Duodenal mucosa (tissue), 2 donors: ENCODE results near the gene CPXM2.

Experiments
- H3K27ac ChIP-seq: one replicate; pipeline ENCODE4 v1.7.0; 2013; ENCODE audit warnings: low read depth, low read length
- H3K27me3 ChIP-seq, 2 donors: one replicate each; pipeline ENCODE4 v1.7.0; 2013; ENCODE audit warnings: low read length in 2 of 2, control low read depth in 1 of 2; ENCODE audit not compliant: insufficient read depth in 2 of 2, control insufficient read depth in 1 of 2
- H3K36me3 ChIP-seq, 2 donors: one replicate each; pipeline ENCODE4 v1.7.0; 2013; ENCODE audit warnings: low read length in 2 of 2, control low read depth in 1 of 2; ENCODE audit not compliant: insufficient read depth in 2 of 2, control insufficient read depth in 1 of 2
- H3K4me1 ChIP-seq, 2 donors: one replicate each; pipeline ENCODE4 v1.7.0; 2013; ENCODE audit warnings: low read length in 2 of 2, control low read depth in 1 of 2; ENCODE audit not compliant: insufficient read depth in 2 of 2, control insufficient read depth in 1 of 2
- H3K4me3 ChIP-seq, 2 donors: one replicate each; pipeline ENCODE4 v1.7.0; 2013; ENCODE audit warnings: low read length in 2 of 2, low read depth in 1 of 2
- H3K9ac ChIP-seq, 2 donors: one replicate each; pipeline ENCODE4 v1.7.0; 2013; ENCODE audit warnings: low read length in 2 of 2, low read depth in 1 of 2
- H3K9me3 ChIP-seq, 2 donors: one replicate each; pipeline ENCODE4 v1.7.0; 2013; ENCODE audit warnings: low read length in 2 of 2, control low read depth in 1 of 2; ENCODE audit not compliant: control insufficient read depth in 1 of 2

CPXM2 gene

GRCh38 chr10:123926401-123927264 lies 35.0 kb upstream of the CPXM2 start:
- H3K36me3 ChIP-seq: no peaks in the 10 kb centered on the region
- H3K9ac ChIP-seq: no peak overlapping the region
- no peak overlapping the region for H3K27ac ChIP-seq
- H3K4me1 ChIP-seq: no peaks in the 10 kb centered on the region
- H3K9me3 ChIP-seq: peaks cover 13 to 18% of the 10 kb centered on the region in 2 donors
- peaks cover 0 to 3% of the 10 kb centered on the region in 2 donors for H3K27me3 ChIP-seq
- H3K4me3 ChIP-seq: no peak overlapping the region

DNA sequence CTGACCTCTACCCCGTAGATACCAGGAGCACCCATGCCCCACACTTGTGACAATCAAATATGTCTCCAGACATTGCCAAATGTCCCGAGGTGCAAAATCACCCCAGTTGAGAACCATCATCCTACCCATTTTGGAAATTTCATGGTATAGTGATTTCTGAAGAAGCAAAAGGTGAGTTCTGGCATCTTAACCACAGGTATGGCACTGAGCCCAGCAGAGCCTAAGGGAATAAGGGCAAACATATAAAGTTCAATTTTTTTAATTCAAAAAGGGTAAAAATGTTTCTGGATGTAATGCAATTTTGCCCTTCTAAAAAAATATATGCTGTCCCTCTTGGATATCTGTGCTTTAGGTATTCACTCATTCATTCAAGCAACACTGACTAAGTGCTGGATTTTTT lies 30.5 kb upstream of the CPXM2 start:
- H3K27me3 ChIP-seq: no peaks in the 10 kb centered on the region
- H3K9ac ChIP-seq: no peak overlapping the region
- H3K36me3 ChIP-seq: no peaks in the 10 kb centered on the region
- H3K4me3 ChIP-seq: no peak overlapping the region
- H3K9me3 ChIP-seq: peaks cover 0 to 3% of the 10 kb centered on the region in 2 donors
- H3K4me1 ChIP-seq: no peaks in the 10 kb centered on the region
- no peak overlapping the region for H3K27ac ChIP-seq

GRCh38 chr10:123916775-123917174 lies 25.2 kb upstream of the CPXM2 start:
- Histone ChIP-seq H3K36me3 (no peaks in the 10 kb centered on the region), H3K27ac (no peak overlapping the region), H3K9ac (no peak overlapping the region), H3K4me3 (no peak overlapping the region), H3K4me1 (no peaks in the 10 kb centered on the region), H3K9me3 (peaks cover 0 to 3% of the 10 kb centered on the region in 2 donors), H3K27me3 (no peaks in the 10 kb centered on the region)

DNA sequence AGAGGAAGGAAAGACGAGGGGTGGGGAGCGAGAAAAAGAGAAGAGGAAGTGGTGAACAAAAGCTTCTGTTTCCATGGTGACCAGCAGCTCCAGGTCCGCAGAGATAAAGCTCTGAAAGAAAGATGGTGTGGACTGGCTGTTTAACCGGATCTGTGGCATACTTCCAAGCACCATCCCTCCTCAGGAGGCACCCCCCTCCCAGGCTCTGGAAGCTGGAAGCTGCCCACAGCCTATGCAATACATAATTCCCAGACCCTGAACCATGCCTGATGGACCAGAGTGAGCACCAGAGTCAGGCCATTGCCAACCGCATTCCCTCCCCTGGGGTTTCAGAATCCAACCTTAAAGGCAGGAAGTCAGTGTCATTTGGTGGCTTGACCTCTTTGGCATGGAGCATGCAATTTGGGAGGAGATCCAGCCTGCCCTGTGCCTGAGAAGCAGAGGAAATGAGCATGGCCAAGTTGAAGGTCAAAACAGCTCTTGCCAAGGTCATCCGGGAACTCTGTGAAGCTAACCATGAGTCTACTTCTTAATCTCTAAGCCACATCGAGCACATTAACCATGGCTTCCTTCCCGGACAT lies 22.2 kb upstream of the CPXM2 start:
- Histone ChIP-seq H3K27ac (no peak overlapping the region), H3K4me1 (no peaks in the 10 kb centered on the region), H3K9me3 (no peaks in the 10 kb centered on the region), H3K4me3 (no peak overlapping the region), H3K27me3 (peaks cover 0 to 7% of the 10 kb centered on the region in 2 donors), H3K36me3 (no peaks in the 10 kb centered on the region), H3K9ac (no peak overlapping the region)

DNA sequence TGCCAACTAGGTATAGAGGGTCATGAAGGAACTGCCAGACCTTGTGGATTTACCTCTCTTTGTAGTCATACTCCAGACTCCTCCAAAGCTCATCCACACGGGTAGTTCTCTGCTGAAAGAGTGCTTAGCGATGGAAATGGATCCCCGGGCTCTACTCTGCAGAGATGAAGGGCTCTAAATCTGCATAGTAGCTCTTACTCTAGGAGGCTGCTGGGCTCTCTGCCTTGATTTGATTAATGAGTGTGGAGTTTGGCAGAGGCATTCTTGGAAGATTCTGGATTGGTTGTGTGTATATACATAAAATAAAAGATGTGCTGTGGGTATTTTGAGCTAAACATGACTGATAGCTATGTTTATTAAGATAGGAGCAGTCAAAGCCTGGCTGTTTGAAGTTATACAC lies 21.3 kb upstream of the CPXM2 start:
- Histone ChIP-seq H3K27ac (no peak overlapping the region), H3K9ac (no peak overlapping the region), H3K36me3 (no peaks in the 10 kb centered on the region), H3K4me1 (no peaks in the 10 kb centered on the region), H3K4me3 (no peak overlapping the region), H3K27me3 (peaks cover 0 to 7% of the 10 kb centered on the region in 2 donors), H3K9me3 (no peaks in the 10 kb centered on the region)

DNA sequence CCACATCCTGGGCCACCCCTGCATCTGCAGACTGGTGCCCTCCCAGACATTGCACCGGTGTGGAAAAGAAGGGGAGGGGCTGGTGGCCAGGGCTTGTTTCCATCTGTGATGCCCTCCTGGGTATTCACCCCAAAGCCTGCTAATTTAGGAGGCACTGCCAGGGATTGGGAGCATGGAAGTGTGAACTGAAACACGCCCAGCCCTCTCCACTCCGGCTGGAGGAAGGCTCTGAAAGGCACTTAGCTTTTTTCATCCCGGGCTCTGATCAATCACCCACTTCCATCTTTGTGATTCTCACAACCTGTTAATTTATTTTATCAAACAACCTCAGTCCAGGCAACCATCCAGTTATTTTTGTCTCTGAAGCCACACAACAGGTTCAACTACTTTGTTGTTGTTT lies 20.9 kb upstream of the CPXM2 start:
- H3K27ac ChIP-seq: no peak overlapping the region
- H3K4me1 ChIP-seq: no peaks in the 10 kb centered on the region
- H3K27me3 ChIP-seq: peaks cover 0 to 7% of the 10 kb centered on the region in 2 donors

GRCh38 chr10:123911866-123912265 lies 20.3 kb upstream of the CPXM2 start:
- Histone ChIP-seq H3K4me3 (no peak overlapping the region), H3K27me3 (peaks cover 0 to 10% of the 10 kb centered on the region in 2 donors), H3K4me1 (no peaks in the 10 kb centered on the region), H3K36me3 (no peaks in the 10 kb centered on the region), H3K9me3 (no peaks in the 10 kb centered on the region), H3K9ac (no peak overlapping the region), H3K27ac (no peak overlapping the region)

More for the DNA sequence above, 20.9 kb upstream of the CPXM2 start:
- H3K4me3 ChIP-seq: no peak overlapping the region
- H3K36me3 ChIP-seq: no peaks in the 10 kb centered on the region
- H3K9ac ChIP-seq: no peak overlapping the region
- no peaks in the 10 kb centered on the region for H3K9me3 ChIP-seq

DNA sequence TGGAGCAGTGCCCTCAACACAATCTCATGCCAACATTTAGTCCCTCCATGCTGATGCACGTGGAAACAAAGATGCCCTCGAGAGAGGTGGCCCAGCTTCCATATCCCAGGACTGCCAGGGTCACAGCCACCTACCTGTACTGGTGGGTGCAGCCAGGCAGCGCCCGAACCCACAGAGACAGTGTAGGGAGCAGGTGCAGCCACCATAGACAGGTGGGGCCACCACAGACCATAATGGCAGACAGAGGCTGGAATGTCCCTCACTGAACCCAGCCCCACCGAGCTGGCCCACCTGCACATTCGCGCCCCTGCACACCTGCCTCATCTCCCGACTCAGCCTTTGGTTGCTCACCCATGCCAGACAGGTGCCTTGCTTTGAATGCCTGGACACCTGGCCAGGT lies 18.3 kb upstream of the CPXM2 start:
- H3K9me3 ChIP-seq: no peaks in the 10 kb centered on the region
- H3K4me3 ChIP-seq: no peak overlapping the region
- H3K27me3 ChIP-seq: peaks cover 0 to 14% of the 10 kb centered on the region in 2 donors
- no peak overlapping the region for H3K27ac ChIP-seq
- no peaks in the 10 kb centered on the region for H3K36me3 ChIP-seq
- no peak overlapping the region for H3K9ac ChIP-seq
- H3K4me1 ChIP-seq: no peaks in the 10 kb centered on the region

- Histone ChIP-seq H3K9me3 (no peaks in the 10 kb centered on the region), H3K4me1 (no peaks in the 10 kb centered on the region), H3K27me3 (peaks cover 0 to 14% of the 10 kb centered on the region in 2 donors), H3K9ac (no peak overlapping the region), H3K4me3 (no peak overlapping the region), H3K36me3 (no peaks in the 10 kb centered on the region), H3K27ac (no peak overlapping the region)
Observed at GRCh38 chr10:123909426-123909825, 17.8 kb upstream of the CPXM2 start.

GRCh38 chr10:123908379-123908778 lies 16.8 kb upstream of the CPXM2 start:
- Histone ChIP-seq H3K4me3 (no peak overlapping the region), H3K4me1 (no peaks in the 10 kb centered on the region), H3K9ac (no peak overlapping the region), H3K27ac (no peak overlapping the region), H3K36me3 (no peaks in the 10 kb centered on the region), H3K27me3 (peaks cover 0 to 14% of the 10 kb centered on the region in 2 donors), H3K9me3 (no peaks in the 10 kb centered on the region)
